K562 (cell line): Measurements from ENCODE around the gene PLA1A. TPM values are rescaled to one million over a fixed set of nuclear protein-coding genes. Genes with fewer than 3 reads are reported as not detected.

ENCODE experiments used
- ATAC-seq: fragments of 200-7000 bp; cut with Tn5 transposase; 3 replicates; pipeline ENCODE4 v1.9.1; 2020; ENCODE audit warnings: moderate library complexity
- Bru-seq: library from RNA; stranded (reverse); fragments of 400-500 nt; gene quantifications from one replicate; lab custom pipeline; 2021; lab: Mats Ljungman, UMichigan
- BruChase-seq, 2 experiments: library from RNA; stranded (reverse); fragments of 400-500 nt; gene quantifications; one replicate each; lab custom pipeline; 2021; lab: Mats Ljungman, UMichigan
- BruUV-seq: library from RNA; stranded (reverse); fragments of 400-500 nt; replicated peaks from 2 replicates; lab custom pipeline; 2021; lab: Mats Ljungman, UMichigan
- CTCF ChIA-PET: fragments of 300-600 bp; formaldehyde crosslinking; extraction: SDS; loops from one replicate; lab custom pipeline; 2021; ENCODE audit warnings: low intra/inter-chr PET ratio; lab: Yijun Ruan, JAX
- POLR2A ChIA-PET: fragments of 300-600, 350-650 bp; sonication (Branson Sonifier 250); formaldehyde crosslinking; extraction: SDS; loops from one replicate; lab custom pipeline; 2021; ENCODE audit warnings: antibody characterized with exemption, inconsistent platforms; lab: Yijun Ruan, JAX
- DNase-seq, 4 experiments: peaks; one replicate each; pipeline versions ENCODE4 v3.0.0 to v3.0.0-alpha.2; 2011 to 2018; ENCODE audit warnings: low spot score in 3 of 4, mixed read lengths in 3 of 4; ENCODE audit errors: extremely low read depth in 1 of 4
- FAIRE-seq: peaks from 2 replicates; lab custom pipeline; 2011; peaks lifted over from hg19 to GRCh38; lab: Jason Lieb, UNC
- H2AFZ ChIP-seq: 2 replicates; pipeline ENCODE4 v1.6.0; 2011; ENCODE audit warnings: low read depth, low read length, control low read depth, inconsistent platforms
- H3K27ac ChIP-seq: fragments of 200-600 bp; 3 replicates; pipeline ENCODE4 v1.8.0; 2011; ENCODE audit warnings: low read depth, mild to moderate bottlenecking, control low read depth, inconsistent platforms, low read length, moderate library complexity, mixed read lengths; ENCODE audit errors: extremely low read depth
- H3K27me3 ChIP-seq, 2 experiments: fragments of 300-600 bp in 1 of 2; 2 replicates in 1 of 2; 3 replicates in 1 of 2; pipeline versions ENCODE4 v1.6.0 to v1.8.0; 2011; ENCODE audit warnings: inconsistent platforms in 2 of 2, low read length in 2 of 2, mild to moderate bottlenecking in 1 of 2, mixed read lengths in 1 of 2, moderate library complexity in 1 of 2; ENCODE audit not compliant: control insufficient read depth in 2 of 2, insufficient read depth in 2 of 2
- H3K36me3 ChIP-seq: fragments of 300-600 bp; 3 replicates; pipeline ENCODE4 v1.8.0; 2011; ENCODE audit warnings: mild to moderate bottlenecking, low read length, inconsistent platforms; ENCODE audit not compliant: control insufficient read depth, insufficient read depth
- H3K4me1 ChIP-seq, 2 experiments: fragments of 200-600 bp in 1 of 2; replicated peaks in 1 of 2; 2 replicates in 1 of 2; 3 replicates in 1 of 2; pipeline versions ENCODE4 v1.5.1 to v1.8.0; 2011; ENCODE audit warnings: inconsistent platforms in 2 of 2, low read length in 2 of 2, mild to moderate bottlenecking in 1 of 2, mixed read lengths in 1 of 2, moderate library complexity in 1 of 2; ENCODE audit not compliant: control insufficient read depth in 2 of 2, insufficient read depth in 2 of 2
- H3K4me2 ChIP-seq: 2 replicates; pipeline ENCODE4 v1.6.1; 2011; ENCODE audit warnings: low read length, control low read depth, inconsistent platforms, mixed read lengths; ENCODE audit not compliant: insufficient read depth
- H3K4me3 ChIP-seq: fragments of 200-600 bp; sonication (generic), shearing (Covaris generic); 2 replicates; pipeline ENCODE4 v1.5.1; 2016; ENCODE audit warnings: control low read depth, inconsistent platforms
- H3K79me2 ChIP-seq: fragments of 200-600 bp; 3 replicates; pipeline ENCODE4 v1.8.0; 2011; ENCODE audit warnings: low read length, inconsistent platforms; ENCODE audit not compliant: control insufficient read depth, insufficient read depth
- H3K9ac ChIP-seq, 2 experiments: 2 replicates each; pipeline versions ENCODE4 v1.6.0 to v1.6.1; 2011; ENCODE audit warnings: low read depth in 2 of 2, low read length in 2 of 2, control low read depth in 1 of 2, inconsistent platforms in 1 of 2, mild to moderate bottlenecking in 1 of 2, mixed read lengths in 1 of 2; ENCODE audit not compliant: insufficient read depth in 1 of 2
- H3K9me1 ChIP-seq: one replicate; pipeline ENCODE4 v1.6.0; 2011; ENCODE audit warnings: inconsistent platforms, mild to moderate bottlenecking, low read length, moderate library complexity; ENCODE audit not compliant: control insufficient read depth, insufficient read depth
- H3K9me3 ChIP-seq: replicated peaks from 2 replicates; pipeline ENCODE4 v1.5.1; 2011; ENCODE audit warnings: low read depth, low read length, inconsistent platforms; ENCODE audit not compliant: control insufficient read depth, insufficient read depth
- H4K20me1 ChIP-seq: replicated peaks from 2 replicates; pipeline ENCODE4 v1.6.1; 2011; ENCODE audit warnings: low read length, inconsistent platforms, mixed read lengths; ENCODE audit not compliant: control insufficient read depth, insufficient read depth
- ARNT ChIP-seq, 2 experiments: fragments of 450-650 bp; IDR thresholded peaks; 2 replicates each; pipeline ENCODE4 v1.6.1; 2016; ENCODE audit warnings: mild to moderate bottlenecking in 1 of 2
- CCNT2 ChIP-seq: IDR thresholded peaks from 2 replicates; pipeline ENCODE4 v1.6.1; 2011; ENCODE audit warnings: borderline replicate concordance, low read depth, mild to moderate bottlenecking, moderate library complexity, mixed read lengths, low read length; ENCODE audit not compliant: insufficient read length; ENCODE audit errors: extremely low read depth
- CEBPG ChIP-seq, 3 experiments: fragments of 200-800 bp in 1 of 3; sonication (Bioruptor generic) in 1 of 3; sonication (generic) in 1 of 3; formaldehyde crosslinking in 1 of 3; IDR thresholded peaks in 2 of 3; conservative IDR thresholded peaks in 1 of 3; 2 replicates each; pipeline versions ENCODE4 v1.6.1 to v1.8.0; 2016 to 2022; ENCODE audit warnings: missing compliant biosample characterization in 2 of 3, missing genetic modification characterization in 2 of 3, mild to moderate bottlenecking in 1 of 3, missing genetic modification reagents in 1 of 3
- HNRNPH1 ChIP-seq: fragments of 200-400 bp; formaldehyde crosslinking; optimal IDR thresholded peaks from 2 replicates; pipeline ENCODE3; 2017; ENCODE audit warnings: low read depth, mild to moderate bottlenecking, low read length, moderate library complexity
- HNRNPL ChIP-seq: fragments of 200-400 bp; formaldehyde crosslinking; IDR thresholded peaks from 2 replicates; pipeline ENCODE4 v1.6.1; 2017; ENCODE audit warnings: low read depth, mild to moderate bottlenecking, low read length
- KLF1 ChIP-seq: fragments of 450-650 bp; IDR thresholded peaks from 2 replicates; pipeline ENCODE4 v1.6.1; 2016; ENCODE audit warnings: missing genetic modification characterization, missing compliant biosample characterization
- MCM3 ChIP-seq: fragments of 450-650 bp; IDR thresholded peaks from 2 replicates; pipeline ENCODE4 v1.6.1; 2016
- NR2C1 ChIP-seq, 2 experiments: fragments of 450-650 bp; IDR thresholded peaks; 2 replicates each; pipeline ENCODE4 v1.6.1; 2017; ENCODE audit warnings: mild to moderate bottlenecking in 2 of 2, antibody characterized with exemption in 1 of 2, inconsistent platforms in 1 of 2, missing compliant biosample characterization in 1 of 2, missing genetic modification characterization in 1 of 2
- PTTG1 ChIP-seq: fragments of 450-650 bp; IDR thresholded peaks from 2 replicates; pipeline ENCODE4 v1.6.1; 2016; ENCODE audit warnings: low read depth, mild to moderate bottlenecking, missing genetic modification characterization, missing compliant biosample characterization
- RUNX1 ChIP-seq: sonication (generic); IDR thresholded peaks from 2 replicates; pipeline ENCODE4 v1.6.1; 2016; ENCODE audit warnings: antibody characterized with exemption, low read depth
- SNRNP70 ChIP-seq: fragments of 200-400 bp; formaldehyde crosslinking; optimal IDR thresholded peaks from 2 replicates; pipeline ENCODE3; 2017; ENCODE audit warnings: low read depth, low read length
- ZNF512 ChIP-seq: IDR thresholded peaks from 2 replicates; pipeline ENCODE4 v1.6.1; 2016; ENCODE audit warnings: missing genetic modification characterization, missing compliant biosample characterization
- WGBS: fragments of 100-300 bp; shearing (Covaris generic); methylation state at CpG from one replicate; pipeline ENCODE4 v1.1.6; 2016; ENCODE audit warnings: low coverage, mixed read lengths; ENCODE audit not compliant: insufficient coverage; ENCODE audit errors: missing lambda C conversion rate; 5-methylcytosine and 5-hydroxymethylcytosine counted together
- in situ Hi-C: fragments of 300-500 bp; cut with MboI; formaldehyde crosslinking; loops from 4 replicates; pipeline ENCODE4 v1.15.0; 2018; ENCODE audit warnings: inconsistent platforms, mixed read lengths
- intact Hi-C: fragments of 100-400 bp; cut with micrococcal nuclease; formaldehyde crosslinking; loops from 2 replicates; pipeline ENCODE4 v1.14.2; 2022
- long read RNA-seq, 3 experiments: library from polyadenylated mRNA in 2 of 3; library from RNA in 1 of 3; unstranded in 2 of 3; stranded (forward) in 1 of 3; transcript quantifications; one replicate each; pipeline ENCODE4 v2.0.0, GENCODE V29; 2019 to 2022
- polyA minus RNA-seq, 3 experiments: library from RNA; depleted of rRNA, polyadenylated mRNA; stranded (reverse); fragments of >200 nt; gene quantifications; 2 replicates each; pipeline ENCODE4 v1.2.3, GENCODE V29; 2011
- polyA plus RNA-seq, 8 experiments: library from polyadenylated mRNA; depleted of rRNA in 4 of 8; stranded (reverse) in 5 of 8; unstranded in 3 of 8; fragments of >200 nt; fragmentation: Nextera tagmentation in 2 of 8; fragmentation: Illumina TruSeq in 1 of 8; extraction: Ambion mirVana in 2 of 8; extraction: Trizol in 1 of 8; gene quantifications; 2 replicates each; pipeline versions ENCODE4 v1.2.1 to v1.2.3, GENCODE V29; 2011 to 2014; ENCODE audit warnings: inconsistent platforms in 1 of 8, missing spikeins in 1 of 8
- total RNA-seq, 7 experiments: library from RNA; depleted of rRNA in 6 of 7; stranded (reverse); fragments of >200 nt in 6 of 7; fragmentation: Illumina TruSeq in 2 of 7; extraction: Trizol in 2 of 7; gene quantifications; 2 replicates each; pipeline versions ENCODE4 v1.2.1 to v1.2.3, GENCODE V29; 2011 to 2021; ENCODE audit warnings: low replicate concordance in 1 of 7
- TF ChIP-seq, protein P1 (sequence below): sonication (generic); formaldehyde crosslinking; IDR thresholded peaks from 2 replicates; pipeline ENCODE4 v1.9.0; 2022; ENCODE audit warnings: mild to moderate bottlenecking, missing genetic modification reagents
- TF ChIP-seq, protein P2 (sequence below), 2 experiments: fragments of 250-450 bp in 1 of 2; fragments of 450-650 bp in 1 of 2; sonication (Bioruptor Pico) in 1 of 2; IDR thresholded peaks; 2 replicates each; pipeline versions ENCODE4 v1.6.1 to v1.8.0; 2016 to 2021; ENCODE audit warnings: mild to moderate bottlenecking in 2 of 2, moderate library complexity in 2 of 2, missing compliant biosample characterization in 1 of 2, missing genetic modification characterization in 1 of 2

Gene PLA1A
- total RNA-seq (2011; cell fraction: chromatin; rRNA removed; ENCODE audit: low replicate concordance) = not detected in 2 replicates
- not detected in 2 replicates for total RNA-seq (2011; cell fraction: nucleolus; rRNA removed)
- not detected in 2 replicates for total RNA-seq (2011; cell fraction: nucleoplasm; rRNA removed)
- not detected in 2 replicates for total RNA-seq (2014; rRNA removed)
- total RNA-seq (2014; rRNA removed; fragmentation: Illumina TruSeq; extraction: Trizol) = not detected in 2 replicates
- not detected in 2 replicates for total RNA-seq (2015; rRNA removed; fragmentation: Illumina TruSeq; extraction: Trizol)
- not detected in 2 replicates for total RNA-seq (2021)
- polyA plus RNA-seq (2011; rRNA removed) = not detected in 2 replicates
- not detected in 2 replicates for polyA plus RNA-seq (2011; cell fraction: cytosol; rRNA removed)
- polyA plus RNA-seq (2011; cell fraction: nucleus; rRNA removed) = not detected in 2 replicates
- polyA plus RNA-seq (2012) = 0.19 TPM in 1 of 2 replicates, not detected in the other
- not detected in 2 replicates for polyA plus RNA-seq (2014; fragmentation: Illumina TruSeq; extraction: Trizol)
- polyA plus RNA-seq (2014; fragmentation: Nextera tagmentation; extraction: Ambion mirVana) = not detected
- polyA plus RNA-seq (2014; rRNA removed) = not detected in 2 replicates
- not detected in 2 replicates for polyA minus RNA-seq (2011; rRNA and poly(A)+ RNA removed)
- not detected in 2 replicates for polyA minus RNA-seq (2011; cell fraction: cytosol; rRNA and poly(A)+ RNA removed)
- polyA minus RNA-seq (2011; cell fraction: nucleus; rRNA and poly(A)+ RNA removed) = not detected in 2 replicates
- Bru-seq, nascent RNA = percentile 3 among the genes with signal in this experiment
- percentile 10 among the genes with signal in this experiment for BruChase-seq, experiment 1, labeled RNA remaining after a 2-hour chase
- BruChase-seq, experiment 2, labeled RNA remaining after a 6-hour chase = percentile 14 among the genes with signal in this experiment
- long read RNA-seq, experiment 1 = 0 reads
- long read RNA-seq, experiment 2 = 0 reads
- long read RNA-seq, experiment 3 = 0 reads

DNA sequence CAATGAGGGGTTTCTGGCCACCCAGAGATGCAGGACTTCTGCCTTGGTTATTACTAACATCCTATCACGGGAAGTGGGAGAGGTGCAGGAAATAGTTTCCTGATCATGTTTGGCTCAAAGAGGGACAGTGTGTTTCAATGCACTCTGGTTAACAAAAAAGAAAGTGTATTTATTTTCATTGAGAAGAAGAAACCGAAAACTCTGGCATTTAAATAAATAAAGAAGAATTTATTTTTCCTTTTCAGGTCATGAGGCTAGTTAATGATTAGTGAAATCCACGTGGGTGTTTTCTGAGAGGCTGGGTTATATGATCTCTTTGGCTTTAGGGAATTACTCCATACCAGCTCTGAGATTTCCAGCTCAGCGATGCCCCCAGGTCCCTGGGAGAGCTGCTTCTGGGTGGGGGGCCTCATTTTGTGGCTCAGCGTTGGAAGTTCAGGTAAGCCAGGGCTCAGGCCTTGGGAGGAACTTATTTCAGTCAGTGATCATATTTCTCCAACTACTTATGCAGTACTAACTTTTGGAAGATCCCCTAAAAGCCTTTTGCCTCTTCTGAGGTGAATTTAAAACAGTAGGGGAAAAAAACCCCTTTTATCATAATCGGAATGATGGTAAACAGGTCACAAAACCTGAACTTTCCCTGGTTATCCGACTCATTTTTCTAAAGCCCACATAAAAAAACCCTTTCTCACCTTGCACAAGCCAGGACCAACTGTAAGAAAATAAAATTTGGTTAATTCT, at the start of gene PLA1A:
Gene PLA1A, plus strand, starts transcription at position 338 of the 741 bp plus-strand sequence. Its CDS starts 29 bp downstream, at position 367.
- intact Hi-C loops = no loop called here
- Histone ChIP-seq H3K9me1 (no peaks in the 10 kb centered on the region), H3K9ac (no peak within 1 kb of the TSS), H3K4me3 (no peak within 1 kb of the TSS), H3K4me2 (no peak within 1 kb of the TSS), H3K79me2 (no peaks in the 10 kb centered on the region), H3K27ac (no peak within 1 kb of the TSS), H4K20me1 (no peaks in the 10 kb centered on the region), H3K27me3 (no peaks in the 10 kb centered on the region), H3K9me3 (no peaks in the 10 kb centered on the region), H3K4me1 (peaks cover 4 to 5% of the 10 kb centered on the region in 2 experiments), H2AFZ (peak within 1 kb of the TSS; percentile 53), H3K36me3 (no peaks in the 10 kb centered on the region)
- in situ Hi-C loops = no loop called here
- ATAC-seq (no peak), DNase-seq (no peak), FAIRE-seq (no peak)
- WGBS = 37% methylated on average over 6 of the region's 7 CpGs
- BruUV-seq = no TSS peak
- ChIA-PET POLR2A (interaction anchor here (0.6 kb wide), 1 partner anchor 128 kb away, joined by 4 read pairs; no protein-coding TSS in a partner anchor), CTCF (no interaction called here)
- TF ChIP-seq, protein P1, sequence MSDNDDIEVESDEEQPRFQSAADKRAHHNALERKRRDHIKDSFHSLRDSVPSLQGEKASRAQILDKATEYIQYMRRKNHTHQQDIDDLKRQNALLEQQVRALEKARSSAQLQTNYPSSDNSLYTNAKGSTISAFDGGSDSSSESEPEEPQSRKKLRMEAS (CRISPR knock-in tag) = no peak
- no peak for TF ChIP-seq SNRNP70
- no peak for TF ChIP-seq HNRNPL
- TF ChIP-seq ARNT (IDR thresholded peaks at IDR 0.05) = no peak
- no peak for TF ChIP-seq PTTG1 (tag)
- TF ChIP-seq HNRNPH1 = no peak
- no peak for TF ChIP-seq CCNT2
- TF ChIP-seq KLF1 (tag) = no peak
- TF ChIP-seq NR2C1 (IDR thresholded peaks at IDR 0.05) = no peak
- no peak for TF ChIP-seq NR2C1 (tag; IDR thresholded peaks at IDR 0.05)
- TF ChIP-seq, protein P2, sequence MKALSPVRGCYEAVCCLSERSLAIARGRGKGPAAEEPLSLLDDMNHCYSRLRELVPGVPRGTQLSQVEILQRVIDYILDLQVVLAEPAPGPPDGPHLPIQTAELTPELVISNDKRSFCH (CRISPR knock-in tag; IDR thresholded peaks at IDR 0.05) = no peak
- TF ChIP-seq, protein P2 (tag; IDR thresholded peaks at IDR 0.05) = no peak
- no peak for TF ChIP-seq ZNF512 (tag)
- no peak for TF ChIP-seq CEBPG (CRISPR knock-in tag; IDR thresholded peaks at IDR 0.05)
- no peak for TF ChIP-seq CEBPG (tag; conservative IDR thresholded peaks at IDR 0.05 in 1 of 2, IDR thresholded peaks at IDR 0.05 in 1 of 2)
- no peak for TF ChIP-seq MCM3
- TF ChIP-seq RUNX1 = no peak
